NCI-H345 treated with DMSO at 0.1 percent for 48 hours (cell line): Measurements from ENCODE around the gene RNF220.

Experiments used
- DNase-seq: peaks from one replicate; lab custom pipeline; 2025; ENCODE audit not compliant: unreplicated experiment; lab: John Stamatoyannopoulos, UW

RNF220 gene

GRCh38 chr1:44406737-44407429 is 1.8 kb downstream of the RNF220 start:
- no peak for DNase-seq

- DNase-seq = no peak
Observed at GRCh38 chr1:44407430-44408211, 2.6 kb downstream of the RNF220 start.

GRCh38 chr1:44408212-44408582 is 3.1 kb downstream of the RNF220 start:
- no peak for DNase-seq

GRCh38 chr1:44408632-44409602 is 3.9 kb downstream of the RNF220 start:
- DNase-seq = no peak

- DNase-seq = no peak
Observed at GRCh38 chr1:44409757-44410156, 4.7 kb downstream of the RNF220 start.

- no peak for DNase-seq
Observed at GRCh38 chr1:44411861-44412260, 6.8 kb downstream of the RNF220 start.

GRCh38 chr1:44412601-44413000 is 7.5 kb downstream of the RNF220 start:
- no peak for DNase-seq

- DNase-seq = no peak
Observed at GRCh38 chr1:44413740-44414139, 8.7 kb downstream of the RNF220 start.

GRCh38 chr1:44415013-44415412 is 10.0 kb downstream of the RNF220 start:
- DNase-seq = no peak

GRCh38 chr1:44416408-44416807 is 11.4 kb downstream of the RNF220 start:
- DNase-seq = no peak

GRCh38 chr1:44417351-44418021 is 12.4 kb downstream of the RNF220 start:
- no peak for DNase-seq

GRCh38 chr1:44418022-44418673 is 13.1 kb downstream of the RNF220 start:
- DNase-seq = no peak

- DNase-seq = no peak
Observed at GRCh38 chr1:44419901-44420300, 14.8 kb downstream of the RNF220 start.

- DNase-seq = no peak
Observed at GRCh38 chr1:44420535-44420934, 15.5 kb downstream of the RNF220 start.

GRCh38 chr1:44421446-44421884 is 16.4 kb downstream of the RNF220 start:
- no peak for DNase-seq

GRCh38 chr1:44422161-44422560 is 17.1 kb downstream of the RNF220 start:
- no peak for DNase-seq

- DNase-seq = no peak
Observed at GRCh38 chr1:44423591-44424537, 18.8 kb downstream of the RNF220 start.

GRCh38 chr1:44424747-44425146 is 19.7 kb downstream of the RNF220 start:
- DNase-seq = no peak
